GM21423 (cell line): Measurements from ENCODE around the gene PCDHGB2.
"Not testable (repeated sequence)": the region's sequence is repeated elsewhere in the genome, so short reads cannot be mapped to it uniquely, and the experiment has no call there.

Source experiments
- ATAC-seq: cut with Tn5 transposase; IDR thresholded peaks from one replicate; pipeline ENCODE4 v1.9.1; 2021; ENCODE audit warnings: mild to moderate bottlenecking, moderate library complexity; ENCODE audit not compliant: unreplicated experiment

Gene PCDHGB2

DNA sequence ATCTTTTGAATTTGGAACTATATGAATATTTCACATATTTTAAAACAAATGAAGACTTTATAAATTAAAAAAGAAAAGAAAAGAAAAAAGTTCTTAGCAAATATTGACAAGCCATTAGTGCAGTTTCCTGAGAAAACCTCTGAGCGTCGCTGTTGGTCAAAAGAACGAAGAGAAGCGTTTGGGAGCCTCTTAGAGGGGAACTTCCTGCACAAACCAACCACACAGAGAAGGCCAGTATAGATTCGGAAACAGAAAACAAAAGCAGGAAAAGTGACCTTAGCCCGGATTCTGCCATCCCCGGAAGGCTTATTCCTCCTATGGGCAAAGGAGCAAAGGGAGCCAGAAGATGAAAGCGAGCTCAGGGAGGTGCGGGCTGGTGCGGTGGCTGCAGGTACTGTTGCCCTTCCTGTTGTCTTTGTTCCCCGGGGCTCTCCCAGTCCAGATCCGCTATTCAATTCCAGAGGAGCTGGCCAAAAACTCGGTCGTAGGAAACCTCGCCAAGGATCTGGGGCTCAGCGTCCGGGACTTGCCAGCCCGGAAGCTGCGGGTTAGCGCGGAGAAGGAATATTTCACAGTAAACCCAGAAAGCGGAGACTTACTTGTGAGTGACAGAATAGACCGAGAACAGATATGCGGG is at the start of gene PCDHGB2:
Gene PCDHGB2 (plus strand): TSS at position 205 of the 637 bp plus-strand sequence. CDS start 142 bp downstream, at position 347.
- peak; percentile 63 for ATAC-seq

- ATAC-seq = no peak
Measured at GRCh38 chr5:141313711-141314110, 46.1 kb upstream of the PCDHGB2 start.

DNA sequence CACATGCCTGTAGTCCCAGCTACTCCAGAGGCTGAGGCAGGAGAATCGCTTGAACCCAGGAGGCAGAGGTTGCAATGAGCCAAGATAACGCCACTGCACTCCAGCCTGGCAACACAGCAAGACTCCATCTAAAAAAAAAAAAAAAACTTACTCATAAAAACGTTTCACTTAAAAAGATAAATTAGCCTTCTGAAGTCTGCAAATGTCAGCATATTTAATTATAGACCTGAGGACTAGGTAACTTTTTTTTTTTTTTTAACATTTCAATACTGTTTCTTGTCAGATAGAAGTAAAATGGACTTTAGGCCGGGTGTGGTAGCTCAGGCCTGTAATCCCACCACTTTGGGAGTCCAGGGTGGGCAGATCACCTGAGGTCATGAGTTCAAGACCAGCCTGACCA is 42.8 kb upstream of the PCDHGB2 start:
- ATAC-seq = not testable (repeated sequence)

DNA sequence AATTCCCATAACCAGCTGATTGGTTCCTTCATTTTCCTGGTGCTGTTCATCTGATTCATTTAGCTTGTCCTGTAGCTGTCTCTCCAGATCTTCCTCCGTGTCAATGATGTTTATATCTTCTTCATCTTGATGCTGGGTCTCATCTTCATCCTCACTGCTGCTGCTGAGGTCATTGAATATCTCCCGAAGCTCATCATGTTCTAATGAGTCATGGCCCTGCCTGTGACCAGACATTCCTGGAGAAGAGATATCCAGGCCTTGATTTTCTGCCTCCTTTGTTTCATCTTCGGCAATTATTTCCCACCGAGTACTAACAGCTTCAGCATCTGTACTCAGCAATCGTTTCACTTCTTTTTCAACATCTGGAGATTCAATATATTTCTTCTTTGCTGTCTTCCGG is 40.6 kb upstream of the PCDHGB2 start:
- ATAC-seq = no peak

GRCh38 chr5:141319699-141320098 is 40.1 kb upstream of the PCDHGB2 start:
- ATAC-seq = no peak

GRCh38 chr5:141320225-141321169 is 39.3 kb upstream of the PCDHGB2 start, which contains the start of gene TAF7:
TAF7 (minus strand) TSS chr5:141320784; CDS start chr5:141320044, 740 bp downstream.
- ATAC-seq = peak; percentile 95

DNA sequence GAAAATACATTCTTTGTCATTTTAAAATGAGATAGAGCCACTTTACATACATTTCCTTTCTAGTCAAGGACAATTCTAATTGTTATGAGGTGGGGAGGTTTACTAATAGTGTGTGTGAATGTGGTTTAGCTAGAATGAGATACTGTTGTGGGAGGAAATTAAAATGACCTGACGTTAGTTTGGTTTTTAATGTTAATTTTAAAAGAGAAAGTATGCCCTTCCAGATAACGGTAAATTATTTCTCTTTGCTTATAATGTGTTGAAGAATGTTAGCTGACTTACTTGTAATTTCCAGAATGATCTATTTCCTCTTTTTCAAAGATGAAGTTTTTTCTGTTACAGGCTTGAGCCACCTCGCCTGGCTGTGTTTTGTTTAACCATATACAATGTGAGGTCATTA is 37.5 kb upstream of the PCDHGB2 start:
- ATAC-seq = no peak

- ATAC-seq = peak; percentile 80
Measured at GRCh38 chr5:141326088-141326854, 33.5 kb upstream of the PCDHGB2 start.

- ATAC-seq = no peak
Measured at GRCh38 chr5:141328231-141328630, 31.6 kb upstream of the PCDHGB2 start.

DNA sequence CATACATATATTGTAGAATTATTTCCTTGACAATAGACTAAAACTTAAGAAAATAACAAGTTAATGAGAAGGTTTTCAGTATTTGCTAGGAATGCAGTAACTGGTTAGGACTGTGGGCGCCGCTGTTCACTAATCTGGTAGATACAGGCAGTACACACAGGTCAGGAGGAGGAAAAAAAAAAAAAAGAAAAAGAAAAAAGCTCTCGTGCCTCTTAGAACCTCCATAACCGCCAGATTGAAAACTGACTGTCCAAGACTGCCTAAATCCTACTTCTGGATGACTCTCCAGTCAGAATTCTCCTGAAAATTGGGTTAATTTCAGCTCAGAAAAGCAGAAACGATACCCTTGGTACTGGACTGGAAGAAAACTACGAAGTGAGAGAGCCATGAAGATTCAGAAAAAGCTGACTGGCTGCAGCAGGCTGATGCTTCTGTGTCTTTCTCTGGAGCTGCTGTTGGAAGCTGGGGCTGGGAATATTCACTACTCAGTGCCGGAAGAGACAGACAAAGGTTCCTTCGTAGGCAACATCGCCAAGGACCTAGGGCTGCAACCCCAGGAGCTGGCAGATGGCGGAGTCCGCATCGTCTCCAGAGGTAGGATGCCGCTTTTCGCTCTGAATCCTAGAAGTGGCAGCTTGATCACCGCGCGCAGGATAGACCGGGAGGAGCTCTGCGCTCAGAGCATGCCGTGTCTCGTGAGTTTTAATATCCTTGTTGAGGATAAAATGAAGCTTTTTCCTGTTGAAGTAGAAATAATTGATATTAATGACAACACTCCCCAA is 29.3 kb upstream of the PCDHGB2 start, which contains the start of gene PCDHGA1:
Gene PCDHGA1 (plus strand): TSS at position 216 of the 782 bp plus-strand sequence.
- no peak for ATAC-seq

GRCh38 chr5:141332571-141332970 is 27.2 kb upstream of the PCDHGB2 start:
- ATAC-seq = not testable (repeated sequence)

GRCh38 chr5:141338538-141339306 is 21.1 kb upstream of the PCDHGB2 start, which contains the start of gene PCDHGA2:
PCDHGA2 (plus strand) TSS chr5:141338760.
- no peak for ATAC-seq

DNA sequence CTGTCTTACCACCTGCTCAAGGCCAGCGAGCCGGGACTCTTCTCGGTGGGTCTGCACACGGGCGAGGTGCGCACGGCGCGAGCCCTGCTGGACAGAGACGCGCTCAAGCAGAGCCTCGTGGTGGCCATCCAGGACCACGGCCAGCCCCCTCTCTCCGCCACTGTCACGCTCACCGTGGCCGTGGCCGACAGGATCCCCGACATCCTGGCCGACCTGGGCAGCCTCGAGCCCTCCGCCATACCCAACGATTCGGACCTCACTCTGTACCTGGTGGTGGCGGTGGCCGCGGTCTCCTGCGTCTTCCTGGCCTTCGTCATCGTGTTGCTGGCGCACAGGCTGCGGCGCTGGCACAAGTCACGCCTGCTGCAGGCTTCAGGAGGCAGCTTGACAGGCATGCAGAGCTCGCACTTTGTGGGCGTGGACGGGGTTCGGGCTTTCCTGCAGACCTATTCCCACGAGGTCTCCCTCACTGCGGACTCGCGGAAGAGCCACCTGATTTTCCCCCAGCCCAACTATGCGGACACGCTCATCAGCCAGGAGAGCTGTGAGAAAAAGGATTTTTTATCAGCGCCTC is 18.9 kb upstream of the PCDHGB2 start:
- ATAC-seq = not testable (repeated sequence)

GRCh38 chr5:141342773-141343172 is 17.0 kb upstream of the PCDHGB2 start:
- ATAC-seq = no peak

GRCh38 chr5:141343242-141343952 is 16.4 kb upstream of the PCDHGB2 start, which contains the start of gene PCDHGA3:
PCDHGA3 (plus strand) TSS chr5:141343829; CDS start chr5:141344034, 205 bp downstream.
- ATAC-seq = no peak

DNA sequence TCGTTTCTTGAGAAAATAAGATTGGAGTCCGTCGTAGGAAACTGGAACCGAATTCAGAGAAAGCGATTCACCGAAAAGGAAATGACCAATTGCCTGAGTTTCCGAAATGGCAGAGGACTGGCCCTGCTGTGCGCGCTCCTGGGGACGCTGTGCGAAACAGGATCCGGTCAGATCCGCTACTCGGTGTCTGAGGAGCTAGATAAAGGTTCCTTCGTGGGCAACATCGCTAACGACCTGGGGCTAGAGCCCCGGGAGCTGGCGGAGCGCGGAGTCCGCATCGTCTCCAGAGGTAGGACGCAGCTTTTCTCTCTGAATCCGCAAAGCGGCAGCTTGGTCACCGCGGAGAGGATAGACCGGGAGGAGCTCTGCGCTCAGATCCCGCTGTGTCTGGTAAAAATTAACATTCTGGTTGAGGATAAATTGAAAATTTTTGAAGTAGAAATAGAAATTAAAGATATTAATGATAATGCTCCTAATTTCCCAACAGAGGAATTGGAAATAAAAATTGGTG is 15.8 kb upstream of the PCDHGB2 start:
- ATAC-seq = no peak

- ATAC-seq = no peak
Measured at GRCh38 chr5:141345327-141345726, 14.5 kb upstream of the PCDHGB2 start.

DNA sequence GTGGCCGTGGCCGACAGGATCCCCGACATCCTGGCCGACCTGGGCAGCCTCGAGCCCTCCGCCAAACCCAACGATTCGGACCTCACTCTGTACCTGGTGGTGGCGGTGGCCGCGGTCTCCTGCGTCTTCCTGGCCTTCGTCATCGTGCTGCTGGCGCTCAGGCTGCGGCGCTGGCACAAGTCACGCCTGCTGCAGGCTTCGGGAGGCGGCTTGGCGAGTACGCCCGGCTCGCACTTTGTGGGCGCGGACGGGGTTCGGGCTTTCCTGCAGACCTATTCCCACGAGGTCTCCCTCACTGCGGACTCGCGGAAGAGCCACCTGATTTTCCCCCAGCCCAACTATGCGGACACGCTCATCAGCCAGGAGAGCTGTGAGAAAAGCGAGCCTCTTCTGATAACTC is 13.8 kb upstream of the PCDHGB2 start:
- not testable (repeated sequence) for ATAC-seq
